ENCODE measurements around the gene LPP.

DNA sequence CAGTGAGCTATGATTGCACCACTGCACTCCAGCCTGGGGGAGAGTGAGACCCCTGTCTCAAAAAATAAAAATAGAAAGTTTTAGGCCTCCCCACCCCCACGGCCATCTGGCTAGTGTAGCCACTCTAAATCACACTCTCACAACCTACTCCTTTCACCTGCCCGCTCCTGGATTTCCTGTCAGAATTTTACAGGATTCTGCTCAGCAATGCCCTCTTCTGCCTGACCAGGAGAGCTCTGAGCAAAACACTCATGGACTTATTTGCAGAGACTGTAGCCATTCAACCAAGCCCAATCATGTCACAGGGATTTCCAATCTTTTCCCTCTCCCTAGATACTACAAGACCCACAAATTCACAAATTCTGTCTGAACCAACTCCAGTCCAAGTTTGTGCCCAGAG, 775.2 kb downstream of the LPP start:
- TF ChIP-seq, protein P1, sequence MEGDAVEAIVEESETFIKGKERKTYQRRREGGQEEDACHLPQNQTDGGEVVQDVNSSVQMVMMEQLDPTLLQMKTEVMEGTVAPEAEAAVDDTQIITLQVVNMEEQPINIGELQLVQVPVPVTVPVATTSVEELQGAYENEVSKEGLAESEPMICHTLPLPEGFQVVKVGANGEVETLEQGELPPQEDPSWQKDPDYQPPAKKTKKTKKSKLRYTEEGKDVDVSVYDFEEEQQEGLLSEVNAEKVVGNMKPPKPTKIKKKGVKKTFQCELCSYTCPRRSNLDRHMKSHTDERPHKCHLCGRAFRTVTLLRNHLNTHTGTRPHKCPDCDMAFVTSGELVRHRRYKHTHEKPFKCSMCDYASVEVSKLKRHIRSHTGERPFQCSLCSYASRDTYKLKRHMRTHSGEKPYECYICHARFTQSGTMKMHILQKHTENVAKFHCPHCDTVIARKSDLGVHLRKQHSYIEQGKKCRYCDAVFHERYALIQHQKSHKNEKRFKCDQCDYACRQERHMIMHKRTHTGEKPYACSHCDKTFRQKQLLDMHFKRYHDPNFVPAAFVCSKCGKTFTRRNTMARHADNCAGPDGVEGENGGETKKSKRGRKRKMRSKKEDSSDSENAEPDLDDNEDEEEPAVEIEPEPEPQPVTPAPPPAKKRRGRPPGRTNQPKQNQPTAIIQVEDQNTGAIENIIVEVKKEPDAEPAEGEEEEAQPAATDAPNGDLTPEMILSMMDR (IDR thresholded peaks at IDR 0.05; ENCODE audit: low read depth, low read length, poor library complexity, severe bottlenecking): no peak
- no peak for TF ChIP-seq EZH2phosphoT487 (IDR thresholded peaks at IDR 0.05; ENCODE audit: borderline replicate concordance, low read length)
